Measurements from ENCODE around the gene MGAT4B.

Gene MGAT4B

GRCh38 chr5:179762781-179763176 lies 43.9 kb downstream of the MGAT4B start:
- DNase-seq (ENCODE audit: low read depth): no peak
- no peak overlapping the region for H3K4me3 ChIP-seq (ENCODE audit: low read length)
- no peak for TF ChIP-seq CTCF (conservative IDR thresholded peaks at IDR 0.05; ENCODE audit: low read depth, low read length)

- H3K4me3 ChIP-seq (ENCODE audit: low read length): no peak overlapping the region
- no peak for TF ChIP-seq CTCF (conservative IDR thresholded peaks at IDR 0.05; ENCODE audit: low read depth, low read length)
- no peak for DNase-seq (ENCODE audit: low read depth)
Measured at GRCh38 chr5:179762079-179762780, 44.4 kb downstream of the MGAT4B start.

- DNase-seq (ENCODE audit: low read depth): no peak
- no peak overlapping the region for H3K4me3 ChIP-seq (ENCODE audit: low read length)
- TF ChIP-seq CTCF (conservative IDR thresholded peaks at IDR 0.05; ENCODE audit: low read depth, low read length): no peak
Measured at GRCh38 chr5:179759581-179760551, 46.8 kb downstream of the MGAT4B start.

- no peak for DNase-seq (ENCODE audit: low read depth)
- no peak overlapping the region for H3K4me3 ChIP-seq (ENCODE audit: low read length)
- TF ChIP-seq CTCF (conservative IDR thresholded peaks at IDR 0.05; ENCODE audit: low read depth, low read length): no peak
Measured at GRCh38 chr5:179758955-179759354, 47.7 kb downstream of the MGAT4B start.

- no peak for TF ChIP-seq CTCF (conservative IDR thresholded peaks at IDR 0.05; ENCODE audit: low read depth, low read length)
- H3K4me3 ChIP-seq (ENCODE audit: low read length): no peak overlapping the region
- DNase-seq (ENCODE audit: low read depth): no peak
Measured at GRCh38 chr5:179755022-179755421, 51.6 kb downstream of the MGAT4B start.

GRCh38 chr5:179753971-179754370 lies 52.7 kb downstream of the MGAT4B start:
- no peak for TF ChIP-seq CTCF (conservative IDR thresholded peaks at IDR 0.05; ENCODE audit: low read depth, low read length)
- DNase-seq (ENCODE audit: low read depth): no peak
- no peak overlapping the region for H3K4me3 ChIP-seq (ENCODE audit: low read length)

Data from retinal pigment epithelial cell (primary cell).